Measurements from ENCODE around the gene TBX5.

TBX5 gene
- 0 to 0.21 (median 0) reads per million in 9 experiments for total RNA-seq

DNA sequence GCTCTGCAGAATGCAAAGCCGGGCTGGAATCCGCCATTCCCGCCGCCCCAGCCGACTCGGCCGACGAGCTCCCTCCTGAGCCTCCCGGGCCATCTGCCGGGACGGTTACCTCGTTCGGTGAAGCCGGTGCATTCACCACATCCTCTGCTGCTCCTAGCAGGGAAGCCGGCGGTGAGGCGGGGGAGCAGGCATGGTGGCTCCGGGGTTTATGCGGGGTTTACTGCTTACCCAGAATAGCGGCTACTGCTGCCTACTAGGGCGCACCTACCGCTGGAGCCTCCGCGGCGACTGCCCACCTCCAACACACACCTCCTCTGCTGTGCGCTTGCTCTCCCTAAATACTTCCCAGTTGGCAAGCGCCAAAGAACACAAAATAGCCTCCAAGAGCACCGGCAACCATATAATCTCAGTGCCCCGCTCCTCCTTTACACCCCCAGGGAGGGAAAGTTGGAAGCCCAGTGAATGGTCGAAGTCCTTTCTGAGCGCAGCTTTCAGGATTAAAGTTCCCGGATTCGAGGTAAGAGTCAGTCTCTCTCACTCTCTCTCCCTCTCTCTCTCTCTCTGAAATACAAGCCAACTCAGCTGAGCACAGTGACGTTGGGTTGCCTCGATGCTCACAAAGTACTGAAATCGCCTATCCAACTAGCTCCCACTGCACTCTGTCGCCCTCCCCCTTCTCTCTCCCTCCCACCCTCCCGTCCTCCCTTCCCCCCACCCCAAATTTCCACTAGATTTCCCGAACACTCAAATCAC lies at the start of gene TBX5:
TSS of gene TBX5 (minus strand) at position 626 of the 753 bp plus-strand sequence. CDS start 2,246 bp downstream, outside the sequence.
- Mint-ChIP-seq H3K27me3 (peaks cover 94 to 100% of the 10 kb centered on the region in 2 donors), H3K4me1 (ENCODE audit: low read depth in 2 of 2) (peaks cover 2 to 5% of the 10 kb centered on the region in 2 donors), H3K9me3 (peaks cover 0 to 2% of the 10 kb centered on the region in 2 donors), H3K27ac (no peak within 1 kb of the TSS), H3K4me3 (no peak within 1 kb of the TSS), H3K36me3 (ENCODE audit: insufficient read depth) (peaks cover 3% of the 10 kb centered on the region)
- ATAC-seq (replicated peaks) (no peak), DNase-seq (no peak)

DNA sequence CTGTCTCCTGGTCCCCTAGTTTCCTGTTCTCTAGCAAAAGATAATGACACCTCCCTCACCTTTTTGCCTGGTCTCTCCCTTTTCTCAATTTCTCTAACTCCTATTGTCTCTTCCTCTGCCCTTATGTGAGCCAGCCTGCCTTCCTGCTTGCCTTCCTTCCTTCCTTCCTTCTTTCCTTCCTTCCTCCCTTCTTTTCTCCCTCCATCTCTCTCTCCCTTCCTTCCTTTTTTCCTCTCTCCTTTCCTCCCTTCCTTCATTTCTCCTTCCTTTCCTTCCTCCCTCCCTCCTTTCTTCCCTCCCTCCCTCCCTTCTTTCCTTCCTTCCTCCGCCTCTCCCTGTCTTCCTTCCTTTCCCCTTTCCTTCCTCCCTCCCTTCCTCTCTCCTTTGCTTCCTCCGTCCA lies 45.7 kb upstream of the TBX5 start:
- no peaks in the 10 kb centered on the region for H3K9me3 Mint-ChIP-seq
- H3K36me3 Mint-ChIP-seq (ENCODE audit: insufficient read depth), result no peaks in the 10 kb centered on the region
- H3K4me3 Mint-ChIP-seq, result no peak overlapping the region
- no peaks in the 10 kb centered on the region for H3K4me1 Mint-ChIP-seq (ENCODE audit: low read depth in 2 of 2)
- ATAC-seq (replicated peaks) (no peak), DNase-seq (no peak)
- H3K27me3 Mint-ChIP-seq, result peaks cover 48 to 67% of the 10 kb centered on the region in 2 donors
- H3K27ac Mint-ChIP-seq, result no peak overlapping the region

DNA sequence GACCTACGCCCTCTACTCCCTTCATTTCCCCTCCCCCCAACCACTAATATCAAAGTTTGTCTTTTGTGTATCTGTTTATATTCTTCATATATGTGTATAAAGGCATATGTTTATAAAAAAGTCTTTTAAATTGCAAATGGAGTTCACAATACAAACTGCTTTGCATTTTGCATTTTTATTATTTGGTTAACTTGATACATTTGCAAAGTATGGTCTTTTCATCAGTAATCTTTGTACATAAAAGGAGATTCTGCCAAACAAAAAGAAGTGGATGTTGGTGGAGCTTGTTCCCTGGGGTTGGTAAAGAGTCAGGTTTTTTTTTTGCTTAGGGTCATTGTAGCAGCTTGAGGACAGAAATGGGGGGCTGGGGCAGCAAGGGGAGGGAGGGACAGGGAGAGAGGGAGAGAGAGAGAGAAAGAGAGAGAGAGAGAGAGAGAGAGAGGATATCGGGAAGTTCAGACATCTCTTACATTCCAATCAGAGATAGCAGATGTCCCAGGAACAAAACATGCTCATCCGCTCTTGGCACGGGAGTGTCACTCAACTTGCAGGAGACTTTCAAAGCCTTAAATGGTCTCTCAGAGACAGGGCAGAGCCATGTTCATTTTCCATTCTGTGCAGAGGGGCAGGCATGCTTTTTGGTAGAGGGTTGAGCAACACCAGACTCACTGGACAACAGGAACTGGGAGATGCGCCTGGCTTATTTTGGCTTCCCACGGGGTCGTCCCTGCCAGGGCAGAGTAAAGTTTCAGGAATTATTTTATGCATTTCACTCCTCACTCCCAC lies 44.8 kb upstream of the TBX5 start:
- Mint-ChIP-seq H3K27ac (no peak overlapping the region), H3K27me3 (peaks cover 49 to 77% of the 10 kb centered on the region in 2 donors), H3K4me1 (ENCODE audit: low read depth in 2 of 2) (no peaks in the 10 kb centered on the region), H3K9me3 (no peaks in the 10 kb centered on the region), H3K4me3 (no peak overlapping the region), H3K36me3 (ENCODE audit: insufficient read depth) (no peaks in the 10 kb centered on the region)
- no peak for DNase-seq
- ATAC-seq (replicated peaks), result no peak

DNA sequence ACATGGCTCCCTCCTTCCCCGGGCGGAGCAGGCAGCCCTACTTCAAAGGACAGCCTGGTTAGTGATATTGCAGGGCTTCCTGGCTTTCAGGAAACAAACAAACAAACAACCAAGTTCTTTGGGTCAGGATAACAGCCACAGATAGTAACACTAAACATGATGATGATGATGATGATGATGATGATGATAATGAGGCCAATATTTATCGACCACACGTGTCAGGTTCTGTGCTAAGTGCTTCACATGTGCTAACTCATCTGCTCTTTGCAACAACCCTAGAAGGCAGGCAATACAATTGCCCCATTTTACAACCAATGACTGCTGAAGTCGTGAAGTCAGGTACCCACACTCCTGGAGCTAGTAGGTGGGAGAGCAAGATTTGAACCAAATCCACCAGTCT lies 44.1 kb upstream of the TBX5 start:
- no peak for ATAC-seq (replicated peaks)
- no peaks in the 10 kb centered on the region for H3K36me3 Mint-ChIP-seq (ENCODE audit: insufficient read depth)
- no peaks in the 10 kb centered on the region for H3K4me1 Mint-ChIP-seq (ENCODE audit: low read depth in 2 of 2)
- no peak overlapping the region for H3K27ac Mint-ChIP-seq
- DNase-seq, result no peak
- H3K27me3 Mint-ChIP-seq, result peaks cover 52 to 84% of the 10 kb centered on the region in 2 donors
- H3K9me3 Mint-ChIP-seq, result no peaks in the 10 kb centered on the region
- no peak overlapping the region for H3K4me3 Mint-ChIP-seq

DNA sequence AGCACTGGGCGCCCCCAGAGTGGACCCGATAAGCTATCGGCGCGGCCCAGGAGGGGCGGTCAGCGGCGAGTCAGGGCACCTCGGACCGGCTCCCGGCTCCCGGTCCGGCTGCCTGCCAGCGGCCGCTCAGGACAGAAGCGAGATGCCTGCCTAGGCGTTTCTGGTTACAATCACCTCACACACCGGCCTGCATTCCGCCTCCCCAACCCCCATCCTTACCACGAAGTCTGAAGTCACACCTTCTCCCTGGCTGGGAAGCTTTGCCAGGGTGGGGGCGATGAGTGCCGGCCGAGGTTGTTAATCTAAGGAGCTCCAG lies 42.6 kb upstream of the TBX5 start:
- DNase-seq, result no peak
- Mint-ChIP-seq H3K27me3 (peaks cover 65 to 89% of the 10 kb centered on the region in 2 donors), H3K4me1 (ENCODE audit: low read depth in 2 of 2) (no peaks in the 10 kb centered on the region), H3K27ac (no peak overlapping the region), H3K4me3 (no peak overlapping the region), H3K9me3 (no peaks in the 10 kb centered on the region), H3K36me3 (ENCODE audit: insufficient read depth) (no peaks in the 10 kb centered on the region)
- ATAC-seq (replicated peaks), result no peak

DNA sequence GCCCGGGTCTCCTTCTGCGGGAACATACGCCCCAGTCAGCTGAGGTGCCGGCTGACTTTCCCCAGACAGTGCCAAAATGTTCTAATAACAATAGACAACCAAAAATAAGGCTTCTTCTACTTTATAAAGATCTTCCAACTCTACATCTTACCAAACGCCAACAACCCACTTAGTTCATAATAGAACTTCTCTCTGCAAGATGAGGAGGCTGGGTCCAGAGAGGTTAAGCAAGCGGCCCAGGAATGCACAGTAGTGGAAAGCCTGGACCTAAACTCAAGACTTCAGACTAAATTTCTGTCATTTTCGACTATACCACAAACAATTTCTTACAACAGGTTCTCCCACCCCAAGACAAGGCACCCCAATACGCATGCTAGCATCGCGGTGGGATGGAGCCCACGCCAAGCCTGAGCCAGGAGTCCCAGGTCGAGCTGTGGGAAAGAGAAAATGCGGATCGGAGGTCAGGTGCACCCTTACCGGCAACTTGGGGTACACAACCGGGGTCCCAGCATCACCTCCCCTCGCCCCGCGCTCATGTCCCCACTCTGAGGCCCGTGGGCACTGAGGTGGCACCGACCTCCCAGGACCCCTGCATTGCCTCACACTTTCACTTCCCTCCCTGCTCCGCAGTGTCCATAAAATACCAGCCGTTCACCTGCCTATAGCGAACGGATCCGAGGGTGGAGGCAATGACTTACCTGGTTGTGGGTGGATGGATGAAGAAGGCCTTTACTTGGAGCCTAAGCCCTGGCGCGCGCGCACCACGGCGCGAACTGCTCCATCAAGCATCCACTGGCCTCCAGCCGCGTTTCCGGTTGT lies 42.1 kb upstream of the TBX5 start:
- ATAC-seq (replicated peaks) (no peak), DNase-seq (no peak)
- Mint-ChIP-seq H3K27me3 (peaks cover 70 to 95% of the 10 kb centered on the region in 2 donors), H3K9me3 (no peaks in the 10 kb centered on the region), H3K4me1 (ENCODE audit: low read depth in 2 of 2) (no peaks in the 10 kb centered on the region), H3K36me3 (ENCODE audit: insufficient read depth) (no peaks in the 10 kb centered on the region), H3K4me3 (no peak overlapping the region), H3K27ac (no peak overlapping the region)

DNA sequence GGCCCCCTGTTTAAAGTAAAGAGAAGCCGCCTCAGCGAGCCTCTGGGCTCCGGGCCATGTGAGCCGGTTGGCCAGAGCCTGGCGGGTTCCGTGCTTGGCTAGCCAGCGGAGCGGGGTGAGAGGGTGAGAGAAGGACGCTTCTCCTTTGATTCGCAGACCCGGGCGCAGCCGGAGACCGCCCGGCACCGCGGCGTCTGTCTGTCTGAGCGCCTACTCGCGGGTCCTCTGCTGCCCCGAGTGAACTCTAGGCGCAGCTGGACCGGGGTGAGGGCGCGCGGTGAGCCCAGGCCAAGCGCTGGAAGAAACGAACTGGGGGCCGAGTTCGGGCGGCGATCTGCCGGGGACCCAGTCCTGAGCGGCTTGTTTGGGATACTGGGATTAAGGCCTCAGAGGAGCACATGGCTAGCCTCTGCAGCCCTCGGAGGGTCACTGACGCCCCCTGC lies 41.4 kb upstream of the TBX5 start:
- Mint-ChIP-seq H3K9me3 (no peaks in the 10 kb centered on the region), H3K27ac (no peak overlapping the region), H3K27me3 (peaks cover 77 to 100% of the 10 kb centered on the region in 2 donors), H3K36me3 (ENCODE audit: insufficient read depth) (no peaks in the 10 kb centered on the region), H3K4me3 (no peak overlapping the region), H3K4me1 (ENCODE audit: low read depth in 2 of 2) (no peaks in the 10 kb centered on the region)
- no peak for DNase-seq
- no peak for ATAC-seq (replicated peaks)

DNA sequence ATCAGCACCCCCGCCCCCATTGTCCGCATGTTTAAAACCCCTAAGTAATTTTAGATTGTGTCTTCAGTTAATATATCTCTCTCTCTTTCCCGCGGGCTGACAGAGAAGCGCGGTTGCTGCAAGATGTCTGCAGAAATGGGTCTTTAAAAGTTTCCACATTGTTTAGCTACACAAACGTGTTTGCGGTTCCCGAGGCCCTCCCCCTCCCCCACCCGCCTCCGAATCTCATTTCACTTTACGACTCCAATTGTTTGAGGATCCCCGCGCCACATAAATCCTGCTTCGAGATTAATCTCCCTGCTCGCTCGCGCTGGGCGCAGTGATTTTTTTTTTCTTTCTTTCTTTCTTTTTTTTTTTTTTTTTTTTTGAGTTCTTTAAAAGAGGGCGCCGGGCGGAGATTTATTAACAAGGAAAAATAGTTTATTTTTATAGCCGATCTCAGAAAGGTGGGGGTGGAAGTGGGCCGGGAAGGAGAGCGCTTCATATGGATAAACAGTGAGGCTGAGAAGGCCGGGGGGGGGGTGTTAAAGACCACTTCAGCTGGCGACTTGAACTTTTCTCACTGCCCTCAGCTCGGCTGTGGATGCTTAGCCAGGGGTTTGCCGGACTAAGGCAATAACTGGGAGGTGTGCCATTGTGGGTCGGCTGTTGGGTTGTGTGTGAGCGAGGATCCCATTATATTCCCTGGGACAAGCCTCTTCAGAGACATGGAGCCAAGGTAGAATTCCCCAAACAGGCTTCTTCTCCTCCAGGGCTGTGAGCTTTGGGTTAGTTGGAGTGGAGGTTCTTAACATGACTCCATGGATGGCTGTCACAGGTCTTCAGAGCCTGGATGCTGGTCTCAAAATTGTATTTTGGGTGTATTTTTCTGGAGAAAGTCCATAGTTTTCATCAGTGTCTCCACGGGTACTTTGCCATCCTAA lies 39.7 kb upstream of the TBX5 start:
- ATAC-seq (replicated peaks) (no peak), DNase-seq (no peak)
- H3K36me3 Mint-ChIP-seq (ENCODE audit: insufficient read depth), result no peaks in the 10 kb centered on the region
- no peaks in the 10 kb centered on the region for H3K9me3 Mint-ChIP-seq
- no peak overlapping the region for H3K27ac Mint-ChIP-seq
- peaks cover 68 to 100% of the 10 kb centered on the region in 2 donors for H3K27me3 Mint-ChIP-seq
- H3K4me1 Mint-ChIP-seq (ENCODE audit: low read depth in 2 of 2), result no peaks in the 10 kb centered on the region
- no peak overlapping the region for H3K4me3 Mint-ChIP-seq

DNA sequence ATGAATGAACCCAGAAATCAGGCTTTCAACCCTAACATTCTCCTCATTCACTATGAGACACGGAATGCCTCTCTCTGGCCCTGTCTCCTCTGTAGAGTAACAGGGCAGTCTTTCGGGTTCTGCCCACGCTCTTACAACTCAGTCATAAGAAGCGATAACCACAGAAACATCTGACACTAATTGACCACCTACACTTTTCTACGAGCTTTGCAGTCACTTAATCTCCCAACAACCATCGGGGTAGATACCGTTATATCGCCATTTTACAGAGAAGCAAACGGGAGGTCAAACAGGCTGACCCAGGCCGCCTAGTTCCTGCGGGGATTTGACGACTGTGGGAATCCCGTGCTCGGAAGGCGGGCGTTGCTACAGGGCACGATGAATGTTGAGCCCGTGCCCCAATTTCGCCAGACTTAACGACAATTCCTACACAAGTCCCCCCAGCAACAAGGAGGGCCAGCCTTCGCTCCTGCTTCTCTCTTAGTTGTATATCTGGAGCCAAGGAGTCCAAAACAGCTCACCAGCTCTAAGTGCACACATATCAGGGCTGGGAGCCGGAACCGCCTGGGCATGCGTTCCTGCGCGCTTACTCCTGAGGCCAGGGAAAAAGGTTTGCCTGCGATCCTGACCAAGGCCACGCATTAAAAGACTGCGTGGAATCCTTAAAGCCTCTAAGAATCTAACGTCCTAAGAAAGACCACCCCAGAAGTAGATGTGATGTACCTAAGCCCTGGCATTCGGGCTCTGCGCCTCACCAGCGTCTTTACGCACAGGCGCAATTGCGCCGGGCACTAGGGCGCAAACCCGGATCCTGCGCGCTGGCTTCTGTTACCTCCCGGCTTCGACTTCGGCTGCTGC lies 38.7 kb upstream of the TBX5 start:
- Mint-ChIP-seq H3K27me3 (peaks cover 67 to 100% of the 10 kb centered on the region in 2 donors), H3K4me3 (no peak overlapping the region), H3K36me3 (ENCODE audit: insufficient read depth) (no peaks in the 10 kb centered on the region), H3K9me3 (no peaks in the 10 kb centered on the region), H3K4me1 (ENCODE audit: low read depth in 2 of 2) (no peaks in the 10 kb centered on the region), H3K27ac (no peak overlapping the region)
- no peak for ATAC-seq (replicated peaks)
- no peak for DNase-seq

DNA sequence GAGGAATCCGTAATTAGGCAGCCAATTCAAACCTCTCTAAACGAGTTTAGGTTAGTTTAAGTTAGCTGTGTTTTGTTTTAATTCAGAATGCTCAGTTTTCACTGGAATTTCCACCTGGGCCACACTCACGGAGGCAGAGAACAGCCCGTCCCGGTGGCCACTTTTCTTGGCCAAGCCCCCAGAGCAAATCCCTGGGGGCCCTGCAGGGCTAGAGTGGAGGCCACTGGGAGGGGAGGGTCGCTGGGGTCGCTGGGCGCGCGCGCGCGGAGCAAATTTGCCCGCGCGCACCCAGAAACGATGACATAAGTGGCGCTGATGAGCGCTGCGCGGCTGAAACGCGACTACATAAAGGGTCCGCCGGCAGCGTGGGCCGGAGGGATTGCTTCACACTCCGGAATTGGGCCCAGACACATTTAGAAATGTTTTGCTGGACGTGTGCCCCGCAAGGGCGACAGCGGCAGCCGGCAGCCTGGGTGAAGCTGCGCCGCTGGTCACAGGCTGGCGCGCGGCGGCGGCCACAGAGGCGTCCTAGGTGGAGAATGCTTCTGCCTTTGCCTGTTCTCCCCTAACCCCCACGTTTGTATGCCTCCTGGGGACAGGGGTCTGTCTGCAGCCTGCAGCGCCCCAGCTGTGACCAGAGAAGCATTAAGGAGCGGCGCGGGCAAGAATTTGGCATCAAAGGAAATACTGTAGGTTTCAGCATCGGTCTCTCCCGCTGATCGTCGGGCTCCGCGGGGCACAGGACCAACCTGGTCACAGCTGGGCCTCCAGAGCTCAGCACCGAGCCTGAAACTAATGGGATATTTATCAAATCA lies 37.9 kb upstream of the TBX5 start:
- Mint-ChIP-seq H3K27ac (no peak overlapping the region), H3K9me3 (no peaks in the 10 kb centered on the region), H3K27me3 (peaks cover 67 to 100% of the 10 kb centered on the region in 2 donors), H3K4me1 (ENCODE audit: low read depth in 2 of 2) (no peaks in the 10 kb centered on the region), H3K36me3 (ENCODE audit: insufficient read depth) (no peaks in the 10 kb centered on the region), H3K4me3 (no peak overlapping the region)
- no peak for ATAC-seq (replicated peaks)
- no peak for DNase-seq

DNA sequence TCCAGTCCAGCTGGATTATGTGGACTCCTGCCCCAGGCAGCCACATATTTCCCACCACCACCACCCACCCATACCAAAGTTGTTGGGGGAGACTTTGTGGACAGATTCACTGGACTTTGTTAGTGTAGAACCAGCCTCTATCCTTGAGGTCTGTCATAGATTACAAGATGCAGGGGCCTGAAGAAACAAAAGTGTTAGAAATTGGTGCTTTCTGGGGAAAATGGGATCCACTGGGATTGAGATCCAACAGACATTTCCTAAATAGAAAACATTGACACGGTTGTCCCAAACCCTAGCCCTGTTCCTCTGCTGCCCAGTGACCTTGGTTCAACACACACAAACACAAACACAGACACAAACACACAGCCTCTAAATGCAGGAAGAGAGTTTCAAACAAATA lies 36.6 kb upstream of the TBX5 start:
- peaks cover 71 to 100% of the 10 kb centered on the region in 2 donors for H3K27me3 Mint-ChIP-seq
- DNase-seq (no peak), ATAC-seq (replicated peaks) (no peak)
- H3K27ac Mint-ChIP-seq, result no peak overlapping the region
- H3K9me3 Mint-ChIP-seq, result no peaks in the 10 kb centered on the region
- H3K36me3 Mint-ChIP-seq (ENCODE audit: insufficient read depth), result no peaks in the 10 kb centered on the region
- no peaks in the 10 kb centered on the region for H3K4me1 Mint-ChIP-seq (ENCODE audit: low read depth in 2 of 2)
- no peak overlapping the region for H3K4me3 Mint-ChIP-seq

Data from effector memory CD8-positive, alpha-beta T cell (primary cell).